GM12872 (cell line): Measurements from ENCODE around the gene GRAP2.

Experiments used
- TF ChIP-seq, protein P1 (sequence below): IDR thresholded peaks from 3 replicates; pipeline ENCODE4 v1.5.1; 2011; ENCODE audit warnings: low read depth, mild to moderate bottlenecking, low read length, moderate library complexity; ENCODE audit not compliant: insufficient read depth

Gene GRAP2

DNA sequence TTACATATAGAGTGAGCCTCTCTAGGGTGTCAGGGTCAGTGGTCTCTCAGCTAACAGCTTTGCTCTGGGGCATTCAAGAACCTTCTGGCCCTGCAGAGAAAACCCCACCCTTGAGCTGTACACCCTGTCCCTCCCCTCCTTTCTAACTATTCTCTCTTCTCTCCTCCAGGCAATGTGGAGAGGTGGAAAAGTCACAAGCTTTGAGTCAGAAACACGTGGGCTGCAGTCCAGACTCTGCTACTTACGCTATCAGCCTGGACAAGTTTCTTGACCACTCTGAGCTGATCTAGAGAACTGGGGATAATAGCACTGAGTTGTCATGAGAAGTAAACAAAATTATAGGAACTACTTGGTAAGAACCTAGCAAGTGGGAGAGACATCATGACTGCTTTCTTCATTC lies 83.1 kb downstream of the GRAP2 start:
- TF ChIP-seq, protein P1, sequence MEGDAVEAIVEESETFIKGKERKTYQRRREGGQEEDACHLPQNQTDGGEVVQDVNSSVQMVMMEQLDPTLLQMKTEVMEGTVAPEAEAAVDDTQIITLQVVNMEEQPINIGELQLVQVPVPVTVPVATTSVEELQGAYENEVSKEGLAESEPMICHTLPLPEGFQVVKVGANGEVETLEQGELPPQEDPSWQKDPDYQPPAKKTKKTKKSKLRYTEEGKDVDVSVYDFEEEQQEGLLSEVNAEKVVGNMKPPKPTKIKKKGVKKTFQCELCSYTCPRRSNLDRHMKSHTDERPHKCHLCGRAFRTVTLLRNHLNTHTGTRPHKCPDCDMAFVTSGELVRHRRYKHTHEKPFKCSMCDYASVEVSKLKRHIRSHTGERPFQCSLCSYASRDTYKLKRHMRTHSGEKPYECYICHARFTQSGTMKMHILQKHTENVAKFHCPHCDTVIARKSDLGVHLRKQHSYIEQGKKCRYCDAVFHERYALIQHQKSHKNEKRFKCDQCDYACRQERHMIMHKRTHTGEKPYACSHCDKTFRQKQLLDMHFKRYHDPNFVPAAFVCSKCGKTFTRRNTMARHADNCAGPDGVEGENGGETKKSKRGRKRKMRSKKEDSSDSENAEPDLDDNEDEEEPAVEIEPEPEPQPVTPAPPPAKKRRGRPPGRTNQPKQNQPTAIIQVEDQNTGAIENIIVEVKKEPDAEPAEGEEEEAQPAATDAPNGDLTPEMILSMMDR: no peak

DNA sequence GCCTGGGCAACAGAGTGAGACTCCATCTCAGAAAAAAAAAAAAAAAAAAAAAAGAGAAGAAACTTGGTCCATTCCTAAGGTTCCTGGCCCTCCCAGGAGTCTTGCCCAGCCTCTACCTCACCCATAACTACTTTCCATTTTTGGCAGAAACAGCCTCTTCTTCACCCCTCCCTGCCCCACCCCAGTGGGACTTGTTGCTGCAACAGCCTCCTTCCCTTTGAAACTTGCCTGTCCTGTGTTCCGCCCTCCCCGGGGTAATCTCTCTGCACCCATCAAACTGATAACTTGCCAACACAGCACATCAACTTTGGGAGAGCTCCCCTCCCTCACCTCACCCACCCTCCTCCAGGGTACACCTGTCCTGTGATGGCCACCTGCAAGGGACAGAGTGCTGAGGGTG lies 83.9 kb downstream of the GRAP2 start:
- TF ChIP-seq, protein P1: no peak

DNA sequence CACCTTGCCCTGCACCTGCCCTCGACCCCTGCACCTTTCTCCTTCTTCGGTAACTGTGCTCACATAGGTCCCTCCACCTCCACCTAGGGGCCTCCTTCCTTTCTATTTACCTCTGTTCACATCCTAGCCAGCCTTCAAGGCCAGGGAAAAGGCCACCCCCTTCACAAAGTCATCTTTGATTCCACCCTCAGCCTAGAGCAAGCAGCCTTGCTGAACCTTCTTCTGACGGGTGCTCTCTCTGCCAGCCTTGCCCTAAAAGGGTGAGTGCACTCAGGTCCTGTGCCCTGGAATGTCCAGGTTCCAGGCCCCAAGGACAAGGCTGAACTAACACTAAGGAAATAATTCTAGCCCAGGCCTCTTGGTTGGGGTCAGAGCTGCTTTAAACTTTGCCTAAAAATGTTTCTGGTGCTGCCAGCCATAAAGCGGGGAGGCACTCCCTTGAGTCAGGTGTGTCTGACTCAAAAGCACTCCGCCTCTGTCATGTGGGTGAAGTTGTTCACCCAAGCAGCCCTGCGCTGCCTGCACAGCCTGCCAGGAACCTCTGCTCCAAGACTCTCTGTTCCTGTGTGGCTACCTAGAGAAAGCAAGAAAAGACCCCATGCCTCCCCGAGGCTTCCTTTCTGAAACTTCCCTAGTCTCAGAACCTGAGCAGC lies 84.6 kb downstream of the GRAP2 start:
- TF ChIP-seq, protein P1: no peak

DNA sequence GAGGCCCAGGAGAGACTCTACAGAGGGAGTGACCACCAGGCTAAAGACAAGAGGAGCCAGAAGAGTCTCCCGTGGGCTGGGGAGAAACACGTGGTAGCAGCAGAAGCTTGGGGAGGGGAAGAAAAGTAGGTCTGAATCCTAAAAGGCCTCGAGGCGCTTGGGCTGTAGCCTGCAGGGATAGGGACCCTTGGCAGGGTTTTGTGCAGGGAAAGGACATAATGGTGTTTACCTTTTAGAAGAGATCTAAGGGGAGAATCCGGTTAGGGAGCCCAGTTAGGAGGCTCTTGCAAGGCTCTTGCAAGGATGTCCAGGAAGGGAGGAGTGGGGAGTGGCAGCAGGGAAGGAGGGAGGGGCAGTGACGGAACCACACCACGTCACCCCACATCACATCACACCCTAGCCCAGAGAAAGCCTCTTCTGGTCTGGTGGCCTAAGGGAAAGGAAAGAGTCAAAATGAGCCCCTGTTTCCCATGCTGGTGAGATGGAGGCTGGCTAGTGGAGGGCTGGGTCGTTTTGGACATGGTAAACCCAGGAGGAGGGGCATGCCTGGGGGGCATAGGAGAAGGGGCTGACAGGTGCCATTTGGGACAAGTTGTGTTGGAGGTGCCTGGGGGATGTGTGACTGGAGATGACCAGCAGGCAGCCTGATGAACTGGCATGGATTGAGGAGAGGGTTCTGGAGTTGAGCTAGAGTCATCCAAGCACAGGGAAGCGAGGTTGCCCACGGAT lies 87.7 kb downstream of the GRAP2 start:
- TF ChIP-seq, protein P1: no peak

DNA sequence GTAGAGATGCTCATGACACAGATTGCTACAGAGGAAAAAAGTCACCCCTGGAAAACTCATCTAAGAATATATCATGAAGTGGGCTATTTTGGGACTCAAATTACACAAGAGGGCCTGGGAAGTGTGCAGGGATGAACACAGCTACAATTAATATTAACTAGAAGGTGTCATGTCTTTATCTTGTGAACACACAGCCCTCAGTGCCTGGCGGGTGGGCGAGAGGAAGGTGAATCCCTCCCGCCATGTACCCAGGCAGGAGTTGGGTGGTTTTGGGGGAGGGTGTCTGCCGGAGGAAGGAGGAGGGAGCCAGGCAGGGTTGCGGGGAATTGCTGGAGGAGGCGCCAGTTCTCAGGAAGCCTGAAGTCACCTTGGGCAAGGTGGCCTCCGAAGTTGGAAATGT lies 88.7 kb downstream of the GRAP2 start:
- TF ChIP-seq, protein P1: no peak

DNA sequence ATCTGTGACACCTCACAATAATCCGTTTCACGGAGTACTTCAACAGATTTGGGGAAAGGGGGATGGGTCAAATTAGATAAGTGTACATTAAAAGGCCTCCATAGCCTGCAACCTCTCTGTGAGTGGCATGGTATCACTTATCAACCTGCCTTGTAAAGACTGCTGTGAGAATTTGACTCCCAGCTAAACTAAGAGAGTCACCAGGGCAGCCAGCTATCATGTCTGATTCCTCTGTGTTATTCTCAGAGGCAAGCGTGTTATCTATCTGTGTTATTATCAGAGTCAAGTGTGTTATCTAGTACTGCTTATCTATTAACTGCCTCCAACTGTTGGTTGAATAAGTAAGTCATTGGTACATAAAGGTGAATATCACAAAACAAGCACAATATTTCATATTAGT lies 89.8 kb downstream of the GRAP2 start:
- TF ChIP-seq, protein P1: no peak

DNA sequence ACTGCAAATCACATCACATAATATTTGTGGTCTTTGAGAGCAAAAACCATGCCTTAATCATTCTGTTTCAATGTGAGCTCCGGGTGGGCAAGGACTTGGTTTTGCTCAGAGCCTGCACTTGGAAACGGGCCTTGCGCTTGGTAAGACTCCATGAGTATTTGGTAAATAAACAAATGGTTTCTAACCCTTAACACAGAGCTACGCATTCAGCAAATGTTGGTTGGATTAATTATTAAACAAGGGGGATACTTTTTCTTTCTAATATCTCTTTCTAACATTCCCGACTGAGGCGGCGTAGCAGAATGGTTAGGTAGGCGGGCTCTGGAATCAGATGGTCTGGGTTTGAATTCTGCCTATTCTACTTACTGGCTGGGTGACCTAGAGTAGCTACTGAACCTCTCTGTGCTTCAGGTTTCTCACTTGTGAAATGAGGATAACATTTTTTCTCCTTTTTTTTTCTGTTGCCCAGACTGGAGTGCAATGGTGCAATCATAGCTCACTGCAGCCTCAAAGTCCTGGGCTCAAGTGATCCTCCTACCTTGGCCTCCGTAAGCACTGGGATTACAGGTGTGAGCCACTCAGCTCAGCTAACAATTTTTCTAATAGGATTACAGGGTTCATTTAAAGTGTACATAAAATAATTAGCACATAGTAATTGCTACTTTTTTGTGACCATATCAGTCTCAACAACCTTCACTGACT lies 90.4 kb downstream of the GRAP2 start:
- TF ChIP-seq, protein P1: no peak
